HFF-Myc (cell line): ENCODE results near the gene RBAK.

Experiments
- DNase-seq: peaks from one replicate; pipeline ENCODE4 v3.0.0-alpha.2; 2011; ENCODE audit warnings: low read depth; ENCODE audit errors: extremely low read depth
- H3K4me3 ChIP-seq: replicated peaks from 2 replicates; pipeline ENCODE4 v1.5.1; 2011; ENCODE audit warnings: low read depth, mild to moderate bottlenecking, control low read depth, low read length
- CTCF ChIP-seq: IDR thresholded peaks from 2 replicates; pipeline ENCODE4 v1.5.1; 2012; ENCODE audit warnings: mild to moderate bottlenecking, low read depth, low read length, control low read depth; ENCODE audit errors: missing control alignments

RBAK gene

DNA sequence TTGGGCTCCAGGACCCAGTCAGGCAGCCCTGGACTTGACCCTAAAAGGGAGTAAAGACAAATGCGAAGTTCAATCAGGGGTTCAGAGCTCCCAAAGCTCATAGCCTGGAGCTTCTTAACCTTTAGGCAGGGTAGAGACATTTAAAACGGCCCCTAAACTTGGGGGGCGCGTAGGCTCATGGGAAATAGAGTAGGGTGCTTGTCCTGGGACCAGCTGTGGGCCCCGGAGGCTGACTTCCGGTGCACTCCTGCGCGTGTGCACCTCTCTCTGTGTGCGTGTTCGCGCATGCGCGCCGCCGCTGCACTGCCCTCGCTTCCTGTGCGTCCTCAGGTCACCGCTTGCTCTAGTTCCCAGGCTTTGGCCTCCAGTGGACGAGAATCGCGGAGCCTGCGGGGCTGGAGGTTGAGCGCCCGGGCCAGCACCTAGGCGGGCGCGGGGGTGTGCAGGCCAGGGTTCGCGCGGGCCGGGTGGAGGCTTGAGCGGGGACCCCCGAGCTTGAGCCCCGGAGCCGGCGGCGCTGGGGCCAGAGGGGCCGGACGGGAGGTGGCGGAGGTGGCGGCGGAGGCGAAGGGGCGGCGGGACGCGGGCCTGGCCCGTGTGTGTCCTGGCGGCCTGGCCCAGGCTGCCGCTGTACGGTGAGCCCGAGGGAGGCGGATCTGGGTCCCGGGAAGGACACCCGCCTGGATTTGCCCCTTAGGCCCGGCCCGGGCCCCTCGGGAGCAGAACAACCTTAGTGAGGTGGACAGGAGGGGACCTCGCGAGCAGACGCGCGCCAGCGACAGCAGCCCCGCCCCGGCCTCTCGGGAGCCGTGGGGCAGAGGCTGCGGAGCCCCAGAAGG is at the start of gene RBAK:
Gene RBAK (plus strand): TSS at position 303 of the 839 bp plus-strand sequence. CDS start 2,217 bp downstream, outside the sequence.
- peak; percentile 80 for DNase-seq
- H3K4me3 ChIP-seq = peak within 1 kb of the TSS; percentile 77
- TF ChIP-seq CTCF = no peak

GRCh38 chr7:4996696-4997222 is 48.9 kb upstream of the RBAK start:
- DNase-seq = no peak
- no peak overlapping the region for H3K4me3 ChIP-seq
- TF ChIP-seq CTCF = no peak

- DNase-seq = no peak
- no peak for TF ChIP-seq CTCF
- no peak overlapping the region for H3K4me3 ChIP-seq
Measured at GRCh38 chr7:4998244-4998643, 47.4 kb upstream of the RBAK start.

DNA sequence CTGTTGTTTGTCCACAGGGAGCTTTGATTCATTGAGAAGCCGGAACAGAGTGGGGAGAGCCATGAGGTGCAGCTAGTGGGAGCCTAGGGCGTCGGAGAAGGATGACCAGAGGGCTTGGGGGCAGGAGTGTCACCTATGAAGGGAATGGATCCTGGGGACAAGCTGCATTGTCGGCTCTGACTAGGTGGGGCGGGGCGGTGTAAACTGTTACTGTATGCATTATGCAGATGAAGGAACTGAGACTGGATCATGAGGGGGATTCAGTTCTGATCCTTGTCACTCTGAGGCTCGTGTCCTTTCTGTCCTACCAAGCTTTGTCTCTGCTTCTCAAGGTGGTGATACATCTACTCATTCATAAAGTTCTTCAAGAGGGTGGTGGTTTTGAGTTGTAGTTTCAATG is 46.8 kb upstream of the RBAK start:
- H3K4me3 ChIP-seq = no peak overlapping the region
- no peak for DNase-seq
- no peak for TF ChIP-seq CTCF

DNA sequence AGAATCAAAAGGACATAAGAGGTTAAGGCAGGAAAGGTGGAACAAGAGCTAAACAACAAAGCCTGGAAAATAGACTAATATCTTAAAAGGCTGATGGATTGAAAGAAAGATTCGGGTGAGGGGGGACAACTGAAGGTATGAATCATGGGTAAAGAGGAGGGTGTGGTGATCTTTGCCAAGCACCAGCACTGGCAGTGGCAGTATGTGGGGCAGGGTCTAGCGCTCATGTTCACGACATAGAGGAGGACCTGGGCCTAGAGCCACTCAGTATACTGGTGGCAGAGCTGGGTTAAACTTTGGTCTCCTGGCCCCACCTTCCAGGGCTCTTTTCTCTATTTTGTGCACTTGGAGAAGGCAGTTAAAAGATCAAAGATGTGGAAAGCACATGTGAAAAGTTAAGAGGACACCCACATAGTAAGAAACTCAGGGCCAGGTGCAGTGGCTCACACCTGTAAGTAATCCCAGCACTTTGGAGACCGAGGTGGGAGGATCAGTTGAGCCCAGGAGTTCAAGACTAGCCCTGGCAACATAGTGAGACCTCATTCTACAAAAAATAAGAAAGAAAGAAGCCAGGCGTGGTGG is 46.2 kb upstream of the RBAK start:
- DNase-seq = no peak

GRCh38 chr7:5001003-5001402 is 44.7 kb upstream of the RBAK start:
- TF ChIP-seq CTCF = no peak
- no peak for DNase-seq
- H3K4me3 ChIP-seq = no peak overlapping the region

More for the DNA sequence above, 46.2 kb upstream of the RBAK start:
- no peak for TF ChIP-seq CTCF
- H3K4me3 ChIP-seq = no peak overlapping the region
